ENCODE results near the gene AFF2.

GRCh38 chrX:148513661-148514060 lies 13.2 kb downstream of the AFF2 start:
- no peak for TF ChIP-seq CTCF (IDR thresholded peaks at IDR 0.05)
- TF ChIP-seq POLR2AphosphoS5 (IDR thresholded peaks at IDR 0.05) = no peak
- TF ChIP-seq POLR2A (IDR thresholded peaks at IDR 0.05) = no peak
